Measurements from ENCODE around the gene LRRC2. TPM values are rescaled to one million over a fixed set of nuclear protein-coding genes. Genes with fewer than 3 reads are reported as not detected.

LRRC2 gene
- total RNA-seq, 1 donor: 7.9 TPM

- no peak for DNase-seq (ENCODE audit: low read depth)
- TF ChIP-seq CTCF (IDR thresholded peaks at IDR 0.05; ENCODE audit: insufficient read depth, low read length): no peak
- no peak overlapping the region for H3K4me3 ChIP-seq (ENCODE audit: low read depth, low read length)
These were observed 76.7 kb downstream of the LRRC2 start for GRCh38 chr3:46489381-46489780.

- DNase-seq (ENCODE audit: low read depth): peak; percentile 88
- H3K4me3 ChIP-seq (ENCODE audit: low read depth, low read length): no peak overlapping the region
- peak; percentile 100 for TF ChIP-seq CTCF (IDR thresholded peaks at IDR 0.05; ENCODE audit: insufficient read depth, low read length)
These were observed 77.3 kb downstream of the LRRC2 start for GRCh38 chr3:46488735-46489361.

GRCh38 chr3:46485779-46486175 is 80.3 kb downstream of the LRRC2 start:
- no peak for TF ChIP-seq CTCF (IDR thresholded peaks at IDR 0.05; ENCODE audit: insufficient read depth, low read length)
- H3K4me3 ChIP-seq (ENCODE audit: low read depth, low read length): no peak overlapping the region
- no peak for DNase-seq (ENCODE audit: low read depth)

- H3K4me3 ChIP-seq (ENCODE audit: low read depth, low read length): no peak overlapping the region
- DNase-seq (ENCODE audit: low read depth): no peak
- TF ChIP-seq CTCF (IDR thresholded peaks at IDR 0.05; ENCODE audit: insufficient read depth, low read length): no peak
These were observed 81.0 kb downstream of the LRRC2 start for GRCh38 chr3:46484911-46485778.

GRCh38 chr3:46484388-46484787 is 81.7 kb downstream of the LRRC2 start:
- TF ChIP-seq CTCF (IDR thresholded peaks at IDR 0.05; ENCODE audit: insufficient read depth, low read length): no peak
- DNase-seq (ENCODE audit: low read depth): no peak
- H3K4me3 ChIP-seq (ENCODE audit: low read depth, low read length): no peak overlapping the region

- no peak overlapping the region for H3K4me3 ChIP-seq (ENCODE audit: low read depth, low read length)
- DNase-seq (ENCODE audit: low read depth): no peak
- TF ChIP-seq CTCF (IDR thresholded peaks at IDR 0.05; ENCODE audit: insufficient read depth, low read length): no peak
These were observed 82.3 kb downstream of the LRRC2 start for GRCh38 chr3:46483825-46484224.

Data from fibroblast of the aortic adventitia (primary cell).